Neural progenitor cell (in vitro differentiated cells): ENCODE results near the gene MTFR1L. TPM values are rescaled to one million over a fixed set of nuclear protein-coding genes. Genes with fewer than 3 reads are reported as not detected.

Source experiments
- DNase-seq: peaks from one replicate; pipeline ENCODE4 v3.0.0-alpha.2; 2016; ENCODE audit warnings: low spot score
- H2AFZ ChIP-seq: fragments of 200-600 bp; sonication (generic); replicated peaks from 2 replicates; pipeline ENCODE4 v1.6.1; 2016; ENCODE audit warnings: antibody characterized with exemption
- H3F3A ChIP-seq: fragments of 200-600 bp; sonication (generic); 2 replicates; pipeline ENCODE4 v1.6.1; 2016; ENCODE audit warnings: antibody characterized with exemption, low read depth
- H3K27ac ChIP-seq: fragments of 200-600 bp; sonication (generic); 2 replicates; pipeline ENCODE4 v1.5.1; 2016; ENCODE audit warnings: mild to moderate bottlenecking
- H3K27me3 ChIP-seq: fragments of 200-600 bp; sonication (generic); 2 replicates; pipeline ENCODE4 v1.6.1; 2016; ENCODE audit warnings: mild to moderate bottlenecking, moderate library complexity
- H3K36me3 ChIP-seq: fragments of 200-600 bp; sonication (generic); 2 replicates; pipeline ENCODE4 v1.5.1; 2016
- H3K4me1 ChIP-seq: fragments of 200-600 bp; sonication (generic); 2 replicates; pipeline ENCODE4 v1.6.1; 2016; ENCODE audit warnings: mixed run types
- H3K4me2 ChIP-seq: fragments of 200-600 bp; sonication (generic); 2 replicates; pipeline ENCODE4 v1.6.1; 2016
- H3K4me3 ChIP-seq: fragments of 200-600 bp; sonication (generic); 2 replicates; pipeline ENCODE4 v1.5.1; 2016
- H3K79me2 ChIP-seq: fragments of 200-600 bp; sonication (generic); 2 replicates; pipeline ENCODE4 v1.6.1; 2016; ENCODE audit warnings: low read depth
- H3K9ac ChIP-seq: fragments of 200-600 bp; sonication (generic); 2 replicates; pipeline ENCODE4 v1.6.1; 2016
- H3K9me3 ChIP-seq: fragments of 200-600 bp; sonication (generic); 2 replicates; pipeline ENCODE4 v1.5.1; 2016; ENCODE audit warnings: low read depth
- H4K20me1 ChIP-seq: fragments of 200-600 bp; sonication (generic); 2 replicates; pipeline ENCODE4 v1.6.1; 2016; ENCODE audit warnings: low read depth
- H3K27ac Mint-ChIP-seq: 3 replicates; pipeline ENCODE4 v1.8.0; 2021; ENCODE audit warnings: mixed read lengths
- H3K27me3 Mint-ChIP-seq: 2 replicates; pipeline ENCODE4 v1.8.0; 2022; ENCODE audit warnings: low read depth, mild to moderate bottlenecking, inconsistent platforms, moderate library complexity, mixed read lengths; ENCODE audit not compliant: insufficient read depth
- H3K36me3 Mint-ChIP-seq: 3 replicates; pipeline ENCODE4 v1.8.0; 2021; ENCODE audit warnings: mixed read lengths
- H3K4me1 Mint-ChIP-seq: 3 replicates; pipeline ENCODE4 v1.8.0; 2021; ENCODE audit warnings: mixed read lengths
- H3K4me3 Mint-ChIP-seq: 3 replicates; pipeline ENCODE4 v1.8.0; 2021; ENCODE audit warnings: mild to moderate bottlenecking, moderate library complexity, mixed read lengths
- H3K9me3 Mint-ChIP-seq: 3 replicates; pipeline ENCODE4 v1.8.0; 2020; ENCODE audit warnings: mixed read lengths
- EZH2 ChIP-seq: fragments of 200-600 bp; sonication (generic); IDR thresholded peaks from 2 replicates; pipeline ENCODE4 v1.6.1; 2017; ENCODE audit warnings: antibody characterized with exemption, mild to moderate bottlenecking, moderate library complexity
- EZH2phosphoT487 ChIP-seq: fragments of 200-600 bp; sonication (generic); IDR thresholded peaks from 2 replicates; pipeline ENCODE4 v1.6.1; 2017; ENCODE audit warnings: antibody characterized with exemption
- total RNA-seq: library from RNA; depleted of rRNA; stranded (reverse); fragments of >200 nt; gene quantifications from 2 replicates; pipeline ENCODE4 v1.2.3, GENCODE V29; 2015; ENCODE audit warnings: low replicate concordance
- TF ChIP-seq, protein P1 (sequence below): fragments of 200-600 bp; sonication (generic); IDR thresholded peaks from 2 replicates; pipeline ENCODE4 v1.5.1; 2017; ENCODE audit warnings: antibody characterized with exemption, mild to moderate bottlenecking

MTFR1L gene
- total RNA-seq, 1 donor from 2014 or later: 20.7 TPM

DNA sequence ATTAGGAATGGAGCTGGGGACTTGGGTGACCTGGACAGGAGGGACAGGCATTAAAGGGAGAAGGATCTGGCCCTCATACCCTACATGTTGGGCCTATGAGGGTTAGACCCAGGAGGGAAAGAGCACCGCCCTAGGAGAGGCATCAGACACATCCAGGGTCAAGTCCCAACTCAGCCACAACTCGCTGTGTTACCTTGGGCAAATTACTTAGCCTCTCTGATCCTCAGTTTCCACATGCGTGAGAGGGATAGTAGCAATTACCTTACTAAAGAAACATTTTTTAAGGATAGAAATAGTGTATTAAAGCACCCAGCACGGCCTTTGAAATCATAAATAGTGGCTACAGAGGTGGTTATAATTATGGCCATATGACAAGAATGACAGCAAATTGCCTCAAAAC lies 39.9 kb upstream of the MTFR1L start:
- no peak overlapping the region for H3K4me3 ChIP-seq
- H3K9ac ChIP-seq: no peak overlapping the region
- no peak overlapping the region for H2AFZ ChIP-seq
- H3K36me3 Mint-ChIP-seq: no peaks in the 10 kb centered on the region
- no peak for DNase-seq
- H3K4me1 Mint-ChIP-seq: peaks cover 47% of the 10 kb centered on the region
- H3K9me3 ChIP-seq: no peaks in the 10 kb centered on the region
- no peaks in the 10 kb centered on the region for H3K9me3 Mint-ChIP-seq
- no peaks in the 10 kb centered on the region for H3K27me3 ChIP-seq
- H3K27ac ChIP-seq: no peak overlapping the region
- H3K79me2 ChIP-seq: no peaks in the 10 kb centered on the region
- peaks cover 25% of the 10 kb centered on the region for H3K4me1 ChIP-seq
- peaks cover 28% of the 10 kb centered on the region for H3F3A ChIP-seq
- no peaks in the 10 kb centered on the region for H3K36me3 ChIP-seq
- peaks cover 24% of the 10 kb centered on the region for H3K27me3 Mint-ChIP-seq
- peak overlapping the region; percentile 17 for H3K27ac Mint-ChIP-seq
- peak overlapping the region; percentile 48 for H3K4me2 ChIP-seq
- H3K4me3 Mint-ChIP-seq: no peak overlapping the region
- TF ChIP-seq EZH2 (no peak), EZH2phosphoT487 (no peak)
- TF ChIP-seq, protein P1, sequence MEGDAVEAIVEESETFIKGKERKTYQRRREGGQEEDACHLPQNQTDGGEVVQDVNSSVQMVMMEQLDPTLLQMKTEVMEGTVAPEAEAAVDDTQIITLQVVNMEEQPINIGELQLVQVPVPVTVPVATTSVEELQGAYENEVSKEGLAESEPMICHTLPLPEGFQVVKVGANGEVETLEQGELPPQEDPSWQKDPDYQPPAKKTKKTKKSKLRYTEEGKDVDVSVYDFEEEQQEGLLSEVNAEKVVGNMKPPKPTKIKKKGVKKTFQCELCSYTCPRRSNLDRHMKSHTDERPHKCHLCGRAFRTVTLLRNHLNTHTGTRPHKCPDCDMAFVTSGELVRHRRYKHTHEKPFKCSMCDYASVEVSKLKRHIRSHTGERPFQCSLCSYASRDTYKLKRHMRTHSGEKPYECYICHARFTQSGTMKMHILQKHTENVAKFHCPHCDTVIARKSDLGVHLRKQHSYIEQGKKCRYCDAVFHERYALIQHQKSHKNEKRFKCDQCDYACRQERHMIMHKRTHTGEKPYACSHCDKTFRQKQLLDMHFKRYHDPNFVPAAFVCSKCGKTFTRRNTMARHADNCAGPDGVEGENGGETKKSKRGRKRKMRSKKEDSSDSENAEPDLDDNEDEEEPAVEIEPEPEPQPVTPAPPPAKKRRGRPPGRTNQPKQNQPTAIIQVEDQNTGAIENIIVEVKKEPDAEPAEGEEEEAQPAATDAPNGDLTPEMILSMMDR: no peak
- no peaks in the 10 kb centered on the region for H4K20me1 ChIP-seq

DNA sequence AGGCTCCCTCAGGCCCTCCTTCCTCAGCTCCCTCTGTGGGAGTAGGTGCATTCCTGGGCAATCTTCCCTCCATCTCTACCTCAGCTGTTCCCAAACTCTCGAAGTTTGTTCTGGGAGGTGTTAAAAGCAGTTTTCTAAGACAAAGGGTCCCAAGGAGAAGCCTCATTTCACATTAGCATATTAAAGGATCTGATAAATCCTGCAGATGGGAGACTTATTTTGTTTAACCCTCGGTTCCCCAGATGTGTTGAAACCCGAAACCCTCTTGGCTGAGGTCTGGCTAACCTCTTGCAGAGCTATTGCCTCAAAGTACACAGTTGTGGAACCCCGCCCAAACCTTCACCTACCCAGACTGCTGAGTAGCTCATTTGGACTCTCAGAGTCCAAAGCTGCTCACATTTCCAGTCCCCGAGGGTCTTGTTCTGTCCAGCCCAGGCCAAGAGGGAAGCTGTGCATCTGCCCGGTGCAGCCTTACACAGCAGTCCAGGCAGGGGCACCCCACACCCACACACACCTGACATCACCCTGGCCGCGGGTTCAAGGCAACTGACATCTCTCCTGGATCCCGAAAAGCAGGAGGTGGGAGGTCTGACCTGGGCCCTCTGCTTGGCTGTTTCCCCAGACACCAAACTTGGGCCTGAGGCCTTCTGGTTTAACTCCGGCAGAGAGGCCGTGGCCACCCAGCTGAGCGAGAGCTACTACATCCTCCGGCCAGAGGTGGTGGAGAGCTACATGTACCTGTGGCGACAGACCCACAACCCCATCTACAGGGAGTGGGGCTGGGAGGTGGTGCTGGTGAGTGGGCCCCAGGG lies 39.2 kb upstream of the MTFR1L start:
- Mint-ChIP-seq H3K4me3 (no peak overlapping the region), H3K27ac (peak overlapping the region; percentile 17), H3K27me3 (peaks cover 24% of the 10 kb centered on the region), H3K36me3 (no peaks in the 10 kb centered on the region), H3K4me1 (peaks cover 48% of the 10 kb centered on the region), H3K9me3 (no peaks in the 10 kb centered on the region)
- H3K36me3 ChIP-seq: no peaks in the 10 kb centered on the region
- peak overlapping the region; percentile 48 for H3K4me2 ChIP-seq
- peak overlapping the region; percentile 14 for H3K9ac ChIP-seq
- no peaks in the 10 kb centered on the region for H3K9me3 ChIP-seq
- no peak overlapping the region for H3K27ac ChIP-seq
- no peaks in the 10 kb centered on the region for H4K20me1 ChIP-seq
- TF ChIP-seq EZH2: no peak
- TF ChIP-seq EZH2phosphoT487: no peak
- TF ChIP-seq, protein P1: no peak
- H2AFZ ChIP-seq: no peak overlapping the region
- no peak overlapping the region for H3K4me3 ChIP-seq
- no peaks in the 10 kb centered on the region for H3K27me3 ChIP-seq
- H3K4me1 ChIP-seq: peaks cover 19% of the 10 kb centered on the region
- no peaks in the 10 kb centered on the region for H3K79me2 ChIP-seq
- DNase-seq: peak; percentile 52
- H3F3A ChIP-seq: peaks cover 22% of the 10 kb centered on the region

DNA sequence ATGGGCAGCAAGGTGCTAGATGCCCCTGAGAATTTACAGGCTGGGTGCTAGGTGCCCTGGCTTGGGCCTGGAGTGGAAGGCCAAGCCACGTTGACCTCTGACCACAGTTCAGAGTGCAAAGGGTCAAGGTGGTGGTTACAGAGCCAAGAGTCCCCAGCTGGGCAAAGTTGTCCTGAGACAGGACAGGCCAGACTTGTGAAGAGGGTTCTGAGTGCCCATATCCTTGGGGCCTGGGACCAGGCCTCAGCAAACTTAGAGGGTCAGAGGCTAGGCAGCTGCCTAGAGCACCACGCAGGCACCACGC lies 38.7 kb upstream of the MTFR1L start:
- no peak overlapping the region for H2AFZ ChIP-seq
- H4K20me1 ChIP-seq: no peaks in the 10 kb centered on the region
- no peak overlapping the region for H3K9ac ChIP-seq
- peak overlapping the region; percentile 48 for H3K4me2 ChIP-seq
- no peak overlapping the region for H3K4me3 ChIP-seq
- no peak overlapping the region for H3K27ac ChIP-seq
- Mint-ChIP-seq H3K36me3 (no peaks in the 10 kb centered on the region), H3K4me1 (peaks cover 50% of the 10 kb centered on the region), H3K9me3 (no peaks in the 10 kb centered on the region), H3K27ac (no peak overlapping the region), H3K4me3 (no peak overlapping the region), H3K27me3 (peaks cover 24% of the 10 kb centered on the region)
- H3K79me2 ChIP-seq: no peaks in the 10 kb centered on the region
- H3K27me3 ChIP-seq: no peaks in the 10 kb centered on the region
- H3K4me1 ChIP-seq: peaks cover 15% of the 10 kb centered on the region
- DNase-seq: no peak
- H3F3A ChIP-seq: peaks cover 20% of the 10 kb centered on the region
- no peaks in the 10 kb centered on the region for H3K36me3 ChIP-seq
- TF ChIP-seq, protein P1: no peak
- TF ChIP-seq EZH2phosphoT487: no peak
- TF ChIP-seq EZH2: no peak
- H3K9me3 ChIP-seq: no peaks in the 10 kb centered on the region
